Testis (tissue), 3 donors: ENCODE data around the gene TRAPPC3. TPM values are rescaled to one million over a fixed set of nuclear protein-coding genes. Genes with fewer than 3 reads are reported as not detected.

Experiments used
- DNase-seq: peaks from one replicate; pipeline ENCODE4 v3.0.0-alpha.2; 2019
- H3K27ac ChIP-seq, 2 donors: fragments of 200-600 bp; sonication (generic); one replicate each; pipeline ENCODE4 v1.5.1; 2019
- H3K27me3 ChIP-seq: fragments of 200-600 bp; sonication (generic); one replicate; pipeline ENCODE4 v1.5.1; 2019
- H3K36me3 ChIP-seq: fragments of 200-600 bp; sonication (generic); one replicate; pipeline ENCODE4 v1.5.1; 2017; ENCODE audit warnings: low read depth; ENCODE audit errors: missing control alignments
- H3K4me1 ChIP-seq: fragments of 200-600 bp; sonication (generic); one replicate; pipeline ENCODE4 v1.5.1; 2019
- H3K4me3 ChIP-seq, 2 donors: fragments of 200-600 bp; sonication (generic); one replicate each; pipeline ENCODE4 v1.5.1; 2017 to 2019
- H3K9me3 ChIP-seq: fragments of 200-600 bp; sonication (generic); one replicate; pipeline ENCODE4 v1.5.1; 2017
- POLR2A ChIP-seq: fragments of 450-650 bp; IDR thresholded peaks from one replicate; pipeline ENCODE4 v1.6.1; 2017; ENCODE audit warnings: antibody characterized with exemption, mild to moderate bottlenecking, moderate library complexity
- WGBS, 2 donors: methylation state at CpG; one replicate each; pipeline ENCODE4 v1.1.5; 2018; 5-methylcytosine and 5-hydroxymethylcytosine counted together
- intact Hi-C: fragments of 100-400 bp; cut with DNase I; formaldehyde crosslinking; loops from one replicate; pipeline ENCODE4 v1.15.1; 2023; ENCODE audit warnings: low total_unique reads
- polyA plus RNA-seq: library from polyadenylated mRNA; stranded (reverse); fragments of 350-450 nt; fragmentation: Illumina TruSeq; extraction: RNeasy Lipid Tissue Mini Kit (QIAGEN cat#74804); gene quantifications from one replicate; pipeline ENCODE4 v1.2.3, GENCODE V29; 2014; ENCODE audit warnings: low read depth, low replicate concordance; ENCODE audit not compliant: insufficient read depth
- total RNA-seq, 2 donors: library from RNA; depleted of rRNA; stranded (reverse); fragments of >200 nt; gene quantifications; one replicate each; pipeline ENCODE4 v1.2.3, GENCODE V29; 2016
- TF ChIP-seq, protein P1 (sequence below), 3 experiments: fragments of 450-650 bp in 2 of 3; fragments of 200-600 bp in 1 of 3; sonication (generic) in 1 of 3; IDR thresholded peaks; one replicate each; pipeline ENCODE4 v1.5.1; 2016 to 2019; ENCODE audit warnings: antibody characterized with exemption in 3 of 3, mild to moderate bottlenecking in 2 of 3, moderate library complexity in 1 of 3

The TRAPPC3 gene
- total and polyA plus RNA-seq, 3 donors from 2014 or later, result 109 to 146 (median 111) TPM

DNA sequence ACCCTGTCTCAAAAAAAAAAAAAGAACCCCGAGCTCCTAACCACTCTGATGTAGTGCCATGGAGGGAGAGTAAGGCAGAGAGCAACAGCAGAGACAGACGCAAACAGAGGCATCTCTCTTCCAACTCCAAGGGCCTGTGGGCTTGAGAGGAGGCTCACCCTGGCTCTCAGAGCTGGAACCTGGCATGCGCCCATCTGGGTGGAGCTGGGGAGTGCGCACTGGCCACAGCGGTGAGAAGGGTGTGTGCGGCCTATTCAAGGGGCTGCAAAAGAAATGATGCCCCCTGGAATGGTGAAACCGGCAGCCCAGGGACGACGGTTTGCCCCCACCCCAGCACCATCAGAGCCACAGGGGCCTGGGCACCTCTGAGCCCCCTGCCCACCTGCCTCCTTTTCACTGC, 41.9 kb downstream of the TRAPPC3 start:
- WGBS, 2 donors, result 90 to 96% methylated on average over 9 of the region's 9 CpGs
- no peaks in the 10 kb centered on the region for H3K36me3 ChIP-seq
- H3K27ac ChIP-seq, result no peak overlapping the region
- H3K9me3 ChIP-seq, result no peaks in the 10 kb centered on the region
- H3K4me3 ChIP-seq, result no peak overlapping the region
- H3K27me3 ChIP-seq, result no peaks in the 10 kb centered on the region
- no peak for DNase-seq
- intact Hi-C loops, result no loop called here
- no peaks in the 10 kb centered on the region for H3K4me1 ChIP-seq
- TF ChIP-seq POLR2A, result no peak
- TF ChIP-seq, protein P1, sequence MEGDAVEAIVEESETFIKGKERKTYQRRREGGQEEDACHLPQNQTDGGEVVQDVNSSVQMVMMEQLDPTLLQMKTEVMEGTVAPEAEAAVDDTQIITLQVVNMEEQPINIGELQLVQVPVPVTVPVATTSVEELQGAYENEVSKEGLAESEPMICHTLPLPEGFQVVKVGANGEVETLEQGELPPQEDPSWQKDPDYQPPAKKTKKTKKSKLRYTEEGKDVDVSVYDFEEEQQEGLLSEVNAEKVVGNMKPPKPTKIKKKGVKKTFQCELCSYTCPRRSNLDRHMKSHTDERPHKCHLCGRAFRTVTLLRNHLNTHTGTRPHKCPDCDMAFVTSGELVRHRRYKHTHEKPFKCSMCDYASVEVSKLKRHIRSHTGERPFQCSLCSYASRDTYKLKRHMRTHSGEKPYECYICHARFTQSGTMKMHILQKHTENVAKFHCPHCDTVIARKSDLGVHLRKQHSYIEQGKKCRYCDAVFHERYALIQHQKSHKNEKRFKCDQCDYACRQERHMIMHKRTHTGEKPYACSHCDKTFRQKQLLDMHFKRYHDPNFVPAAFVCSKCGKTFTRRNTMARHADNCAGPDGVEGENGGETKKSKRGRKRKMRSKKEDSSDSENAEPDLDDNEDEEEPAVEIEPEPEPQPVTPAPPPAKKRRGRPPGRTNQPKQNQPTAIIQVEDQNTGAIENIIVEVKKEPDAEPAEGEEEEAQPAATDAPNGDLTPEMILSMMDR (IDR thresholded peaks at IDR 0.05), result no peak

DNA sequence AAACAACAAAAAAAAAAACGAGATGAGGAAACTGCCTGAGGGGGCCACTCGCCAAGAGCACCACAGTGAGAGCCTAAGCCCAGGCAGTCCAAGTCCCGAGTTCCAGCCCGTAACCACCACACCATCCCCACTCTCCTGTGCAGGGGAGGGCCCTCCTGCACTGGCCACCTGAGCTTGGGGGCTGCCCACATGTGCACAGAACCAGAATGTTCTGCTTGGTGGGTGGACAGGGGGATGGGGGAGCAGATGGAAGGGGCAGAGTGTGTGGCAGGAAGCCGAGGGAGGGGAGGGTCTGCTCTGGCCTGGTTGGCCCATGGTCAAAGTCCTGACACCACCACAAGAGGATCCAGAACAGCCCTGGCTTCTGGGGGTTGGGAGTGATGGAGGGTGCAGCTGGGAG, 43.0 kb downstream of the TRAPPC3 start:
- no peaks in the 10 kb centered on the region for H3K4me1 ChIP-seq
- no peak for DNase-seq
- 59 to 62% methylated on average over 5 of the region's 5 CpGs for WGBS, 2 donors
- intact Hi-C loops, result no loop called here
- no peaks in the 10 kb centered on the region for H3K36me3 ChIP-seq
- no peaks in the 10 kb centered on the region for H3K9me3 ChIP-seq
- TF ChIP-seq, protein P1 (IDR thresholded peaks at IDR 0.05), result no peak
- TF ChIP-seq POLR2A, result no peak
- no peaks in the 10 kb centered on the region for H3K27me3 ChIP-seq
- no peak overlapping the region for H3K27ac ChIP-seq
- no peak overlapping the region for H3K4me3 ChIP-seq

DNA sequence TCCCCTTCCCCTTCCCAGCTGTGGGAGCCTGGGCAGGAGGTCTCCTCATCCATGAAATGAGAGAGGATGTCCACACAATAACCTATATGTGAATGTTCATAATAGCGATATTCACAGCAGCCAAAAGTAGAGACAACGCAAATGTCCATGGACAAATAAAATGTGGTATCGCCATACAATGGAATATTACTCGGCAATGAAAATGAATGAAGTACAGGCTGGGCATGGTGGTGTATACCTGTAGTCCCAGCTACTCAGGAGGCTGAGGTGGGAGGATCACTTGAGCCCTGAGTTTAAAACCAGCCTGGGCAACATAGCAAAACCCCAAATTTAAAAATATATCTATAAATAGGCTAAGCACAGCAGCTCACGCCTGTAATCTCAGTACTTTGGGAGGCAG, 47.7 kb downstream of the TRAPPC3 start:
- no peak for DNase-seq
- Histone ChIP-seq H3K9me3 (no peaks in the 10 kb centered on the region), H3K27me3 (no peaks in the 10 kb centered on the region), H3K4me1 (peaks cover 12% of the 10 kb centered on the region), H3K27ac (no peak overlapping the region), H3K36me3 (no peaks in the 10 kb centered on the region), H3K4me3 (no peak overlapping the region)
- WGBS, 2 donors, result 92 to 96% methylated on average over 5 of the region's 5 CpGs
- TF ChIP-seq, protein P1 (IDR thresholded peaks at IDR 0.05), result no peak
- TF ChIP-seq POLR2A, result no peak
- intact Hi-C loops, result no loop called here

DNA sequence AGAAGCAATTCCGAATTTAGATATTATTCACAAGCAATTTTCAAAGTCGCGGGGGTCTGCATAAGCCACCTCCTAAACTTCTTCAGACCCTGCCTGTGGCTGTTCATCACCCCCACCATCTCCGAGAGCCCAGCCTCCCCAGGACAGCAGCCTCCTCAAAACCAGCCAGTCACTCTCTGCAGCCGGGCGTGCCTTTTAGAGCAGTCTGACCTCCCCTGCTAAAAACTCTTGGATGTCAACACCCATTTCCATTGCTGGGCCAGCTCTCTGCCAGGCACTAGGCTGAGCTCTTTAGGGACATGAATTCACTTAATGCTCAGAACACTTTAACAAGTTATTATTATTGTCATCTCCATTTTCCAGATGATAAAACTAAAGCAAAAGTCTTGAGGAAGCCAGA, 48.9 kb downstream of the TRAPPC3 start:
- H3K4me3 ChIP-seq, result no peak overlapping the region
- intact Hi-C loops, result no loop called here
- H3K36me3 ChIP-seq, result no peaks in the 10 kb centered on the region
- H3K27ac ChIP-seq, result no peak overlapping the region
- no peaks in the 10 kb centered on the region for H3K27me3 ChIP-seq
- H3K9me3 ChIP-seq, result no peaks in the 10 kb centered on the region
- DNase-seq, result no peak
- WGBS, 2 donors, result 80 to 84% methylated on average over 6 of the region's 6 CpGs
- TF ChIP-seq, protein P1 (IDR thresholded peaks at IDR 0.05), result no peak
- no peak for TF ChIP-seq POLR2A
- peaks cover 12% of the 10 kb centered on the region for H3K4me1 ChIP-seq

DNA sequence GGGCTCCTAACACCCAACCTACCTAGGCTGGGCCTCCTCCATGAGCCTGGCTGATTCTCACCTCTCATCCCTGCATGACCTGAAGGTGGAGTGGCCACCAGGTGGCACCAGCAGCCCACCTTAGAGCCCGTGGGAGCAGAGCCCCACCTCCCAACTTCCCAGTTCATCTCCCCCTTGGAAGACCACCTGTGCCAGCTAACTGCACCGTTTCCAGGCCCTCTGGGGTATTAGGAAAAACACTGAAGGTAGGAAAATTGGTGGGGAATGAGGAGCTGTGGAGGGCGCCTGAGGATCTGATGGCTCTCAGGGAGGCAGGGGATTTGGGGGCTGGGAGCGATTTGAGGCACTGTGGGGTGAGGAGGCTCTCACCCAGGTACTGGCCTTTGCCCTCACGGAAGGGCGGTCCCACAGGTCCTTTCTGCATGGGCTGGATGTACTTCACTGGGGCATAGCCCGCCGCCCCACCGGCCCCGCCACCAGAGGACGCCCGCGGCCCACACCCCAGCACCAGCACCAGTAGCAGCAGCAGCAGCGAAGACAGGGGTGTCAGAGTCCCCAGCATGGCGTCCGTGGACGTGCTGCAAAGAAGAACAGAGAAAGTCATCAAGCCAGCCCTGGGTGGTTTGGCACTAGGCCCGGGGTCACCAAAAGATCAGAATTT, 49.5 kb downstream of the TRAPPC3 start:
- no peaks in the 10 kb centered on the region for H3K36me3 ChIP-seq
- no peaks in the 10 kb centered on the region for H3K27me3 ChIP-seq
- peak; percentile 81 for DNase-seq
- TF ChIP-seq, protein P1 (IDR thresholded peaks at IDR 0.05), result peak; percentile 73 to 86 (median 80)
- no peak for TF ChIP-seq POLR2A
- WGBS, 2 donors, result 49 to 57% methylated on average over 13 to 18 of the region's 18 CpGs
- no peak overlapping the region for H3K27ac ChIP-seq
- intact Hi-C loops, result no loop called here
- peaks cover 13% of the 10 kb centered on the region for H3K4me1 ChIP-seq
- H3K4me3 ChIP-seq, result no peak overlapping the region
- no peaks in the 10 kb centered on the region for H3K9me3 ChIP-seq
